Panc1 (cell line): ENCODE measurements around the gene CLDN16. TPM values are rescaled to one million over a fixed set of nuclear protein-coding genes. Genes with fewer than 3 reads are reported as not detected.

Experiments
- ATAC-seq: fragments of 200-7000 bp; cut with Tn5 transposase; 2 replicates; pipeline ENCODE4 v1.9.1; 2020; ENCODE audit warnings: mild to moderate bottlenecking, moderate library complexity
- BruUV-seq: library from RNA; stranded (reverse); fragments of 400-500 nt; replicated peaks from 2 replicates; lab custom pipeline; 2021; lab: Mats Ljungman, UMichigan
- CTCF ChIA-PET: fragments of 300-600 bp; sonication (Branson Sonifier 250); formaldehyde crosslinking; loops from one replicate; lab custom pipeline; 2022; ENCODE audit warnings: antibody characterized with exemption; lab: Charles Lee
- POLR2A ChIA-PET: fragments of 300-600 bp; sonication (Branson Sonifier 250); formaldehyde crosslinking; loops from one replicate; lab custom pipeline; 2022; ENCODE audit warnings: antibody characterized with exemption; lab: Charles Lee
- DNase-seq: peaks from one replicate; pipeline ENCODE4 v3.0.0-alpha.2; 2010; ENCODE audit warnings: low read depth, low spot score
- H3K27ac ChIP-seq: 2 replicates; pipeline ENCODE4 v1.5.1; 2011; ENCODE audit warnings: mild to moderate bottlenecking, low read length, inconsistent platforms
- H3K27me3 ChIP-seq: fragments of 200-500 bp; sonication (Bioruptor generic); 2 replicates; pipeline ENCODE4 v1.6.0; 2014; ENCODE audit warnings: low read length, inconsistent platforms; ENCODE audit not compliant: control insufficient read depth, insufficient read depth
- H3K36me3 ChIP-seq: fragments of 200-500 bp; sonication (Bioruptor generic); 2 replicates; pipeline ENCODE4 v1.5.1; 2014; ENCODE audit warnings: inconsistent platforms, mild to moderate bottlenecking, low read length, moderate library complexity; ENCODE audit not compliant: control insufficient read depth, insufficient read depth
- H3K4me1 ChIP-seq: 2 replicates; pipeline ENCODE4 v1.5.1; 2011; ENCODE audit warnings: inconsistent platforms, mild to moderate bottlenecking, low read length, moderate library complexity; ENCODE audit not compliant: control insufficient read depth, insufficient read depth
- H3K4me3 ChIP-seq, 2 experiments: 2 replicates each; pipeline ENCODE4 v1.5.1; 2011 to 2012; ENCODE audit warnings: low read depth in 2 of 2, low read length in 2 of 2, mild to moderate bottlenecking in 2 of 2, inconsistent platforms in 1 of 2, moderate library complexity in 1 of 2
- H3K9me3 ChIP-seq: fragments of 200-500 bp; sonication (Bioruptor generic); 2 replicates; pipeline ENCODE4 v1.5.1; 2014; ENCODE audit warnings: low read depth, mild to moderate bottlenecking, inconsistent platforms, low read length, moderate library complexity; ENCODE audit not compliant: control insufficient read depth, insufficient read depth
- CTCF ChIP-seq: fragments of 450-650 bp; IDR thresholded peaks from 2 replicates; pipeline ENCODE4 v1.5.1; 2017; ENCODE audit warnings: mild to moderate bottlenecking
- POLR2AphosphoS5 ChIP-seq: IDR thresholded peaks from 2 replicates; pipeline ENCODE4 v1.6.1; 2012; ENCODE audit warnings: mild to moderate bottlenecking, low read depth, low read length, moderate library complexity
- SIN3A ChIP-seq: IDR thresholded peaks from 2 replicates; pipeline ENCODE4 v1.6.1; 2012; ENCODE audit warnings: low read depth, mild to moderate bottlenecking, low read length, moderate library complexity, borderline replicate concordance; ENCODE audit not compliant: insufficient read depth
- TCF7L2 ChIP-seq: IDR thresholded peaks from 2 replicates; pipeline ENCODE4 v1.6.1; 2011; ENCODE audit warnings: mild to moderate bottlenecking, low read depth, low read length, inconsistent platforms
- in situ Hi-C: cut with HindIII; loops from 2 replicates; pipeline ENCODE4 v1.10.0; 2016; ENCODE audit warnings: low sequenced_read_pairs, low pct_unique_long_range_greater_than_20kb
- intact Hi-C: fragments of 100-400 bp; cut with micrococcal nuclease; formaldehyde crosslinking; loops from one replicate; pipeline ENCODE4 v1.10.0; 2022; ENCODE audit not compliant: unreplicated experiment
- total RNA-seq: library from RNA; stranded (reverse); gene quantifications from one replicate; pipeline ENCODE4 v1.2.1, GENCODE V29; 2021; ENCODE audit not compliant: unreplicated experiment
- TF ChIP-seq, protein P1 (sequence below), 2 experiments: IDR thresholded peaks; 2 replicates each; pipeline ENCODE4 v1.6.1; 2011 to 2012; ENCODE audit warnings: low read depth in 2 of 2, control low read depth in 1 of 2, low read length in 1 of 2, mild to moderate bottlenecking in 1 of 2, moderate library complexity in 1 of 2; ENCODE audit not compliant: insufficient read depth in 1 of 2

The CLDN16 gene
- total RNA-seq, 1 experiment from 2014 or later: not detected

DNA sequence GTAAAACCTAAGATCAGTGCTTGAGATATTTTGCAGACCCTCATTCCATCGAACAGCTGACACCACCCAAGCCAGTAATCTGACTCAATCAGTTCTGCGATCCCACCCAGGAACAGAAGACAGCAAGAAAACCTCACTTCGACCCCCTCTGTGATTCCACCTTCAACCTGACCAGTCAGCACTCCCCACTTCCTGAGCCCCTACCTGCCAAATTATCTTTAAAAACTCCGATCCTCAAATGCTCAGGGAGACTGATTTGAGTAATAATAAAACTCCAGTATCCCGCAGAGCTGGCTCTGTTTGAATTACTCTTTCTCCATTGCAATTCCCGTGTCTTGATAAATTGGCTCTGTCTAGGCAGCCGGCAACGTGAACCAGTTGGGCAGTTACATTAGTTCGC is 25.7 kb upstream of the CLDN16 start:
- BruUV-seq: no TSS peak
- Histone ChIP-seq H3K4me1 (0 out of 2 replicates have a peak, but pooled peaks cover 3% of the 10 kb centered on the region), H3K27ac (no peak overlapping the region), H3K4me3 (no peak overlapping the region), H3K36me3 (no peaks in the 10 kb centered on the region), H3K9me3 (no peaks in the 10 kb centered on the region), H3K27me3 (no peaks in the 10 kb centered on the region)
- no peak for DNase-seq
- in situ Hi-C loops: no loop called here
- ATAC-seq: no peak
- intact Hi-C loops: no loop called here
- TF ChIP-seq, protein P1, sequence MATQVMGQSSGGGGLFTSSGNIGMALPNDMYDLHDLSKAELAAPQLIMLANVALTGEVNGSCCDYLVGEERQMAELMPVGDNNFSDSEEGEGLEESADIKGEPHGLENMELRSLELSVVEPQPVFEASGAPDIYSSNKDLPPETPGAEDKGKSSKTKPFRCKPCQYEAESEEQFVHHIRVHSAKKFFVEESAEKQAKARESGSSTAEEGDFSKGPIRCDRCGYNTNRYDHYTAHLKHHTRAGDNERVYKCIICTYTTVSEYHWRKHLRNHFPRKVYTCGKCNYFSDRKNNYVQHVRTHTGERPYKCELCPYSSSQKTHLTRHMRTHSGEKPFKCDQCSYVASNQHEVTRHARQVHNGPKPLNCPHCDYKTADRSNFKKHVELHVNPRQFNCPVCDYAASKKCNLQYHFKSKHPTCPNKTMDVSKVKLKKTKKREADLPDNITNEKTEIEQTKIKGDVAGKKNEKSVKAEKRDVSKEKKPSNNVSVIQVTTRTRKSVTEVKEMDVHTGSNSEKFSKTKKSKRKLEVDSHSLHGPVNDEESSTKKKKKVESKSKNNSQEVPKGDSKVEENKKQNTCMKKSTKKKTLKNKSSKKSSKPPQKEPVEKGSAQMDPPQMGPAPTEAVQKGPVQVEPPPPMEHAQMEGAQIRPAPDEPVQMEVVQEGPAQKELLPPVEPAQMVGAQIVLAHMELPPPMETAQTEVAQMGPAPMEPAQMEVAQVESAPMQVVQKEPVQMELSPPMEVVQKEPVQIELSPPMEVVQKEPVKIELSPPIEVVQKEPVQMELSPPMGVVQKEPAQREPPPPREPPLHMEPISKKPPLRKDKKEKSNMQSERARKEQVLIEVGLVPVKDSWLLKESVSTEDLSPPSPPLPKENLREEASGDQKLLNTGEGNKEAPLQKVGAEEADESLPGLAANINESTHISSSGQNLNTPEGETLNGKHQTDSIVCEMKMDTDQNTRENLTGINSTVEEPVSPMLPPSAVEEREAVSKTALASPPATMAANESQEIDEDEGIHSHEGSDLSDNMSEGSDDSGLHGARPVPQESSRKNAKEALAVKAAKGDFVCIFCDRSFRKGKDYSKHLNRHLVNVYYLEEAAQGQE (IDR thresholded peaks at IDR 0.05; ENCODE audit: insufficient read depth in 1 of 2, low read depth in 2 of 2, low read length in 1 of 2): no peak
- no peak for TF ChIP-seq SIN3A
- TF ChIP-seq CTCF: no peak
- ChIA-PET CTCF (no interaction called here), POLR2A (no interaction called here)

GRCh38 chr3:190366133-190366532 is 21.8 kb upstream of the CLDN16 start:
- CTCF ChIA-PET: interaction anchor here (0.7 kb wide), 1 partner anchor 13 kb away, joined by 3 read pairs; no protein-coding TSS in a partner anchor
- intact Hi-C loops (no loop called here), in situ Hi-C loops (no loop called here)
- Histone ChIP-seq H3K27ac (no peak overlapping the region; the same call in 1 of the 2 replicates), H3K27me3 (no peaks in the 10 kb centered on the region), H3K9me3 (no peaks in the 10 kb centered on the region), H3K36me3 (no peaks in the 10 kb centered on the region), H3K4me3 (no peak overlapping the region), H3K4me1 (no peaks in the 10 kb centered on the region)
- DNase-seq (no peak), ATAC-seq (no peak)
- POLR2A ChIA-PET: no interaction called here
- TF ChIP-seq POLR2AphosphoS5 (no peak), TCF7L2 (no peak), SIN3A (no peak), CTCF (no peak)
- TF ChIP-seq, protein P1 (IDR thresholded peaks at IDR 0.05; ENCODE audit: insufficient read depth in 1 of 2, low read depth in 2 of 2, low read length in 1 of 2): no peak
- no TSS peak for BruUV-seq
